ENCODE data around the gene DENND6A. TPM values are rescaled to one million over a fixed set of nuclear protein-coding genes. Genes with fewer than 3 reads are reported as not detected.

Gene DENND6A
- total RNA-seq, 1 donor from 2014 or later: 26.1 TPM

- TF ChIP-seq CTCF (IDR thresholded peaks at IDR 0.05; ENCODE audit: insufficient read depth, low read length, severe bottlenecking): no peak
- FAIRE-seq (no peak), DNase-seq (ENCODE audit: low read depth) (no peak)
- peaks cover 1% of the 10 kb centered on the region for H3K36me3 ChIP-seq (ENCODE audit: control insufficient read depth, insufficient read depth, low read length)
- H3K27me3 ChIP-seq (ENCODE audit: control insufficient read depth, insufficient read depth, low read length): no peaks in the 10 kb centered on the region
- no peak overlapping the region for H3K4me3 ChIP-seq (ENCODE audit: low read depth, low read length)
These were observed 11.2 kb downstream of the DENND6A start for GRCh38 chr3:57681691-57682090.

DNA sequence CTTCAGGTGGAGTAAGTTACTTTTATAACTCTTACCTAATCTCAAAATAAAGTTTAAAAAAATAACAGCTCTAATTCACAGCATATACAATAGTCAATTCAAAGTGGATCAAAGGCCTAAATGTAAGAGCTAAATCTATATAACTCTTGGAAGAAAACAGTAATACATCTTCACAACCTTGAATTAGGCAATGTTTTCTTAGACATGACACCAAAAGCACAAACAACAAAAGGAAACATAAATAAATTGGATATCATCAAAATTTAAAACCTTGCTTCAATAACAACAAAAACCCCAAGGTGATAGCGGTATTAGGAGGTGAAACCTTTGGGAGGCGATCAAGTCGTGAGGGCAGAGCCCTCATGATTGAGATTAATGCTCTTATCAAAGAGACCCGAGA is 12.8 kb downstream of the DENND6A start:
- no peak overlapping the region for H3K4me3 ChIP-seq (ENCODE audit: low read depth, low read length)
- no peaks in the 10 kb centered on the region for H3K27me3 ChIP-seq (ENCODE audit: control insufficient read depth, insufficient read depth, low read length)
- FAIRE-seq: no peak
- no peak for DNase-seq (ENCODE audit: low read depth)
- TF ChIP-seq CTCF (IDR thresholded peaks at IDR 0.05; ENCODE audit: insufficient read depth, low read length, severe bottlenecking): no peak
- peaks cover 1% of the 10 kb centered on the region for H3K36me3 ChIP-seq (ENCODE audit: control insufficient read depth, insufficient read depth, low read length)

DNA sequence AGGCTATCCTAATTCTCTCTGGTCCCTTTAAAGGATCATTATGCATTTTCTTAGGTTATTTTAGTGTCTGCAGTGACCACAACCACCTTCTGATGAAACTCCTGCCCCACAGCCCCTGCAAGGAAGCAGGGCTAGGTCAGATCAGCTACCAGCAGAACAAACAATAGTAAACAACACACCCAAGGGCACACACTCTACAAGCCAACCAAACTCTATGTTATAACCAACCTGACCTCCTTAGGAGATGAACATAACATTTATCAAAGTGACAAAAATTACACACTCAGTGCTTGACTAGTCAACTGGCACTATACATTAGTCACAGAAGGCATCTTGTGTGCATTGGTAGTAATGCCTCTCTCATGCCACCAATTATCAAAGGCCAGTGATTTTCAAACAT is 17.3 kb downstream of the DENND6A start:
- no peak for TF ChIP-seq CTCF (IDR thresholded peaks at IDR 0.05; ENCODE audit: insufficient read depth, low read length, severe bottlenecking)
- Histone ChIP-seq H3K36me3 (ENCODE audit: control insufficient read depth, insufficient read depth, low read length) (peaks cover 2% of the 10 kb centered on the region), H3K4me3 (ENCODE audit: low read depth, low read length) (no peak overlapping the region), H3K27me3 (ENCODE audit: control insufficient read depth, insufficient read depth, low read length) (no peaks in the 10 kb centered on the region)
- no peak for FAIRE-seq
- no peak for DNase-seq (ENCODE audit: low read depth)

DNA sequence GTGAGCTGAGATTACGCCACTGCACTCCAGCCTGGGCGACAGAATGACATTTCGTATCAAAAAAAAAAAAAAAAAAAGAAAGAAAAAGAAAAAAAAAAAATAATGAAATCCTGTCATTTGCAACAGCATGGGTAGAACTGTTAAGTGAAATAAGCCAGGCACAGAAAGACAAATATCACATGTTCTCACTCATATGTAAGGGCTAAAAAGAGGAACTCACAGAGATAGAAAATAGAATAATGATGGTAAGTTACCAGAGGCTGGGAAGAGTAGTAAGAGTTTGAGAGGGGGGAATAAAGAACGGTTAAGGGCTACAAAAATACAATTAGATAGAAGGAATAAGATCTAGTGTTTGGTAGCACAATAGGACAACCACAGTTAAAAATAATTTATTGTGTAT is 19.7 kb downstream of the DENND6A start:
- Histone ChIP-seq H3K27me3 (ENCODE audit: control insufficient read depth, insufficient read depth, low read length) (no peaks in the 10 kb centered on the region), H3K4me3 (ENCODE audit: low read depth, low read length) (no peak overlapping the region), H3K36me3 (ENCODE audit: control insufficient read depth, insufficient read depth, low read length) (peaks cover 4% of the 10 kb centered on the region)
- DNase-seq (ENCODE audit: low read depth): no peak
- TF ChIP-seq CTCF (IDR thresholded peaks at IDR 0.05; ENCODE audit: insufficient read depth, low read length, severe bottlenecking): no peak
- no peak for FAIRE-seq

GRCh38 chr3:57670543-57670942 is 22.3 kb downstream of the DENND6A start:
- H3K27me3 ChIP-seq (ENCODE audit: control insufficient read depth, insufficient read depth, low read length): no peaks in the 10 kb centered on the region
- peaks cover 4% of the 10 kb centered on the region for H3K36me3 ChIP-seq (ENCODE audit: control insufficient read depth, insufficient read depth, low read length)
- no peak for TF ChIP-seq CTCF (IDR thresholded peaks at IDR 0.05; ENCODE audit: insufficient read depth, low read length, severe bottlenecking)
- no peak overlapping the region for H3K4me3 ChIP-seq (ENCODE audit: low read depth, low read length)
- DNase-seq (ENCODE audit: low read depth): no peak
- no peak for FAIRE-seq

- no peak for FAIRE-seq
- no peaks in the 10 kb centered on the region for H3K27me3 ChIP-seq (ENCODE audit: control insufficient read depth, insufficient read depth, low read length)
- H3K4me3 ChIP-seq (ENCODE audit: low read depth, low read length): no peak overlapping the region
- TF ChIP-seq CTCF (IDR thresholded peaks at IDR 0.05; ENCODE audit: insufficient read depth, low read length, severe bottlenecking): no peak
- no peak for DNase-seq (ENCODE audit: low read depth)
- H3K36me3 ChIP-seq (ENCODE audit: control insufficient read depth, insufficient read depth, low read length): peaks cover 2% of the 10 kb centered on the region
These were observed 31.5 kb downstream of the DENND6A start for GRCh38 chr3:57661404-57661803.
